ENCODE results near the gene AKAP8.

- TF ChIP-seq CTCF (conservative IDR thresholded peaks at IDR 0.05) (no peak), ZFX (IDR thresholded peaks at IDR 0.05) (no peak)
Observed at GRCh38 chr19:15421136-15421695, 41.6 kb upstream of the AKAP8 start.

Data from C4-2B (cell line).